HG03095 (cell line): Measurements from ENCODE around the gene ABHD16B.
A peak's percentile ranks its signal among the peaks of the same experiment; 100 is the strongest.

Experiments
- ATAC-seq: cut with Tn5 transposase; IDR thresholded peaks from one replicate; pipeline ENCODE4 v1.9.1; 2021; ENCODE audit warnings: moderate library complexity; ENCODE audit not compliant: unreplicated experiment

ABHD16B gene

GRCh38 chr20:63894358-63895201, 33.3 kb downstream of the ABHD16B start, which contains the start of gene DNAJC5:
TSS of gene DNAJC5 (plus strand) at chr20:63895126. CDS start at chr20:63928346, 33,220 bp downstream.
- ATAC-seq: peak; percentile 64

GRCh38 chr20:63895202-63895951, 34.1 kb downstream of the ABHD16B start:
- no peak for ATAC-seq

- no peak for ATAC-seq
Observed at GRCh38 chr20:63895952-63896263, 34.6 kb downstream of the ABHD16B start.

GRCh38 chr20:63896264-63897105, 35.2 kb downstream of the ABHD16B start:
- ATAC-seq: no peak

DNA sequence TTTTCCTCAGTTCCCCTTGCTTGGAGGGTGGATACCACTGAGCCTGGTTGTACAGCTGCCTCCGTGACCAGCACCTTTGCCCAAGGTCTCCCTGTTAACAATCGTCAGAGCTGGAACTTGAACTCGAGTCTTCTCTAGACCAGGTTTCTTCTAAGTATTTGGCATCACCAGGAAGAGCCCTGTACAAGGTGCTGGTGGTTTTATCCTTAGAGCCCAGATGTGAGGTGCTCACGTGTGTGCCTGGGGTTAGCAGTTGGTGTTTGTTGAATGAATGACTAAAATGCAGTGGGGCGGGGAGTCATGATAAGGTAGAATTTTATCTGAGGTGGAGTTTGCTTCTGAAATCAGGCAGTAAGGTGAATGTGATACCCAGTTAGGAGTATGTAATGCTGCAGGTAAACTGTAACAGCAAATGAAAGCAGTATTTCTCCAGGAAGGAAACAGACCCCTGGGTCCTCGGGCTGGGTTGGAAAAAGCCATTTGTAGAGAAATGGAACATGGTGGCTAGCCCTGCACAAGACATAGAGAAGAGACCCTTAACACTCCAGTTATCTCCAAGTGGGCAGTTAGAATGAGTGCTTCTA, 36.8 kb downstream of the ABHD16B start:
- no peak for ATAC-seq

DNA sequence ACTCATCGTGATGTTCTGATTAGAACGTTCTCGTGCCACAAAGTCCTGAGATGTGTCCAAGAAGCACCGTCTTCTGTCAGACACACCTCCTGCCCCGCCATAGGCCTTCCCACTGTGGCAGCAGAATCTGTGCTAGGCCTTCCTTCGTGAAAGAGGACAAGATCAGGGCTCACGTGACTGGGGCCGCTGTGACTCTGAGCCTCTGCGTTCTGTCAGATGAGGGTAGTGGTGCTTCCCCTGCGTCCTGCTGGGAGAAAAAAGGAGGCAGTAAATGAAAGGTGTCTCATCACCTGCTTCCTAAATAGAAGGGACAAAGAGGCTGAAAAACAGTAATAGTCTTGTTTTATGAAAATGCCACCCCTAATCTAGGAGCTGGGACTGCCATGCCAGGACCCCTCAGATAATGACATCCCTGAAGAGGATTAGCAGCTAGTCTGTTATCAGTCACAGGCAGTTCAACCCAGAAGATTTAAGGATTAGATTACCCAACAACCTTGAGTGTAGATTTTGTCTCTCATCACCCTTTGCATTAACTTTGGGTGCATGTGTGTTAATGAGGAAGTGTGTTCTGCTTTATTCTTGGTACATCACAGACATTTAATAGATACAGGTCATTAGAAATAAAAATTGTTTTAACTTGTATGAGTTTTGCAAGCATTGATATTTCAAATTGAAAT, 37.7 kb downstream of the ABHD16B start:
- ATAC-seq: no peak

DNA sequence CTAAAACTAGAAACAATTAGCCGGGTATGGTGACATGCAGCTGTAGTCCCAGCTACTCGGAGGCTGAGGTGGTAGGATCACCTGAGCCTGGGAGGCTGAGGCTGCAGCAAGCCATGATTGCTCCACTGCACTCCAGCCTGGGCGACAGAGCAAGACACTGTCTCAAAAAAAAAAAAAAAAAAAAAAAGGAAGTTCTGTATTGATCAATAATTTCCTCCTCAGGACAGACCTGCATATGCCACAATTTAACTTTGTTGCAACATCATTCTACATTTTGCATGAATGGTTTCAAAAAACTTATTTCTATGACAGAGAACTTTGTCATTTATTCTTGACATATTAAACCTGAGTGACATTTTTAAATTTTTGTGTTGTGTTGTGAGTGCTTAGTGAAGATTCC, 39.1 kb downstream of the ABHD16B start:
- ATAC-seq: no peak

GRCh38 chr20:63903796-63904561, 42.7 kb downstream of the ABHD16B start:
- no peak for ATAC-seq

DNA sequence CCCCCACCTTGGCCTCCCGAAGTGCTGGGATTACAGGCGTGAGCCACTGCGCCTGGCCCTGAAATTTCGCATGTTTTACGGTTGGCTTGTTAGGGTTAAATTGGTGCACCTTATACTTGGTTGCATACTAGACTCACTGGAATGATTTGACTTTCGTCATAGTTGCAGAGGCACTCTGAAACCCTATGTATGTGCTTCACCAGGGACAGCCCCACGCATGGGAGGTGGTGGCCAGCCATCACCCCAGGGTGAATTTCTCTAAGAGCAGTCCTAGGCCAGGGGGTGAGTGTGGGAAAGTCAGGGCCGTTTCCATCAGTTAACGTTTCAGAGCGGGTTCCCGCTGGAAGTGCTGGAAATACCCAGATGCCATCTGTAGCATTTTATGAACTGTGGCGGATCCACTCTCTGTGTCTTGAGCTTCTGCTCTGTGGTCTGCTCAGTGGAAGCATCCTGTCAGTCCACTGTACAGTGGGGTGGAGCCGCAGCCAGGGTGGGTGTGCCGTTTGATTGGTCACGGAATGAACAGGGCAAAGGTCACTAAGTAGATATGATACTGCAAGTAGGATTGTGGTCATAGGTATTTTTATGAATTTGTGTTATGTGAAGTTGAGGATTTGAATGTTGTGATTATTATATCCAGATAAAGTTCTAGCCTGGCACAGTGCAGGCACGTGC, 46.8 kb downstream of the ABHD16B start:
- no peak for ATAC-seq

DNA sequence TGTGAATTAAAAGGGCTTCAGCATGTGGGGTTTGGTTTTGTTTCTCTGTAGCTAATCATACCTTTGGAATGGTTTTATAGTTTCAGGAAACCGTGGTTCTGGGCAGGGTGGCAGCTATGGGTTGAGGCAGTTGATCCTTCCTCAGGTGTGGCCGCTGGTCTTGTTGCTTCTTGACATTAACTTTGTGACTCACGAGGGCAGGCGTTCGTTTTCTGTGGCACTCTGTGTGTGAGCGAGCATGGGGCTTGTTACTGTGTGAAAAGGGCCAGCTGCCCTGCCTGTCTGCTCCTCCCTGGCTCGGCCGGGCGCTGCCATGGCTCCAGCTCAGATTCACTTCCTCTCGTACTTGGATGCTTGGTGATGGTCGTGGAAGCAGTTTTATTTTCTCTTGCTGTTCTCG, 49.9 kb downstream of the ABHD16B start:
- no peak for ATAC-seq
